IMR-90 (cell line): Measurements from ENCODE around the gene CDH22. TPM values are rescaled to one million over a fixed set of nuclear protein-coding genes. Genes with fewer than 3 reads are reported as not detected.

Source experiments
- ATAC-seq: fragments of 200-7000 bp; cut with Tn5 transposase; 2 replicates; pipeline ENCODE4 v1.9.1; 2020; ENCODE audit warnings: low read depth, mild to moderate bottlenecking, moderate library complexity
- BruUV-seq: library from RNA; stranded (reverse); fragments of 400-500 nt; replicated peaks from 2 replicates; lab custom pipeline; 2021; lab: Mats Ljungman, UMichigan
- CTCF ChIA-PET: fragments of 300-600 bp; formaldehyde crosslinking; extraction: SDS; loops from one replicate; lab custom pipeline; 2021; ENCODE audit warnings: antibody characterized with exemption; lab: Yijun Ruan, JAX
- POLR2A ChIA-PET: fragments of 300-600 bp; sonication (Branson Sonifier 250); formaldehyde crosslinking; loops from one replicate; lab custom pipeline; 2022; ENCODE audit warnings: antibody characterized with exemption; ENCODE audit not compliant: unreplicated experiment; lab: Charles Lee
- DNase-seq: peaks from one replicate; pipeline ENCODE4 v3.0.0; 2013
- H2AFZ ChIP-seq: replicated peaks from 2 replicates; pipeline ENCODE3; 2013; ENCODE audit warnings: low read length, mild to moderate bottlenecking; ENCODE audit not compliant: poor library complexity
- H2AK5ac ChIP-seq: 2 replicates; pipeline ENCODE4 v1.6.1; 2013; ENCODE audit warnings: low read depth, low read length, inconsistent platforms
- H2AK9ac ChIP-seq: replicated peaks from 2 replicates; pipeline ENCODE3; 2013; ENCODE audit warnings: mild to moderate bottlenecking, low read depth, low read length, moderate library complexity; ENCODE audit not compliant: poor library complexity
- H2BK120ac ChIP-seq: 2 replicates; pipeline ENCODE4 v1.6.1; 2013; ENCODE audit warnings: low read depth, low read length, inconsistent platforms
- H2BK15ac ChIP-seq: 3 replicates; pipeline ENCODE4 v1.6.1; 2013; ENCODE audit warnings: low read depth, low read length, inconsistent platforms
- H2BK20ac ChIP-seq: 2 replicates; pipeline ENCODE4 v1.6.1; 2013; ENCODE audit warnings: low read depth, mild to moderate bottlenecking, inconsistent platforms, low read length, moderate library complexity
- H2BK5ac ChIP-seq: 2 replicates; pipeline ENCODE4 v1.6.1; 2013; ENCODE audit warnings: mild to moderate bottlenecking, low read depth, low read length, inconsistent platforms; ENCODE audit not compliant: poor library complexity, severe bottlenecking
- H3K14ac ChIP-seq: replicated peaks from 2 replicates; pipeline ENCODE4 v1.6.1; 2013; ENCODE audit warnings: low read depth, low read length, inconsistent platforms
- H3K18ac ChIP-seq: 2 replicates; pipeline ENCODE4 v1.6.1; 2013; ENCODE audit warnings: low read depth, low read length, control low read depth
- H3K23ac ChIP-seq: 2 replicates; pipeline ENCODE4 v1.6.1; 2013; ENCODE audit warnings: low read depth, low read length, inconsistent platforms
- H3K27ac ChIP-seq: 2 replicates; pipeline ENCODE4 v1.5.1; 2013; ENCODE audit warnings: mild to moderate bottlenecking, control low read depth, low read length; ENCODE audit not compliant: insufficient read depth
- H3K27me3 ChIP-seq: 2 replicates; pipeline ENCODE4 v1.6.1; 2013; ENCODE audit warnings: low read length; ENCODE audit not compliant: control insufficient read depth, insufficient read depth
- H3K36me3 ChIP-seq: 2 replicates; pipeline ENCODE4 v1.6.1; 2013; ENCODE audit warnings: low read length, mixed read lengths; ENCODE audit not compliant: control insufficient read depth, insufficient read depth
- H3K4ac ChIP-seq: 2 replicates; pipeline ENCODE4 v1.6.1; 2013; ENCODE audit warnings: low read depth, low read length, inconsistent platforms
- H3K4me1 ChIP-seq: 2 replicates; pipeline ENCODE4 v1.6.1; 2013; ENCODE audit warnings: low read length, mixed read lengths; ENCODE audit not compliant: control insufficient read depth, insufficient read depth
- H3K4me2 ChIP-seq: 2 replicates; pipeline ENCODE4 v1.6.1; 2013; ENCODE audit warnings: low read depth, mild to moderate bottlenecking, control low read depth, low read length, moderate library complexity
- H3K4me3 ChIP-seq: 2 replicates; pipeline ENCODE4 v1.5.1; 2013; ENCODE audit warnings: low read depth, mild to moderate bottlenecking, control low read depth, low read length, moderate library complexity; ENCODE audit not compliant: insufficient read depth
- H3K56ac ChIP-seq: 2 replicates; pipeline ENCODE4 v1.6.1; 2013; ENCODE audit warnings: low read length, inconsistent platforms; ENCODE audit not compliant: insufficient read depth; ENCODE audit errors: extremely low read depth
- H3K79me1 ChIP-seq, 2 experiments: 2 replicates each; pipeline ENCODE4 v1.6.1; 2013; ENCODE audit warnings: low read length in 2 of 2, inconsistent platforms in 1 of 2, low read depth in 1 of 2
- H3K9ac ChIP-seq: 2 replicates; pipeline ENCODE4 v1.6.1; 2013; ENCODE audit warnings: low read depth, low read length, control low read depth
- H3K9me1 ChIP-seq: 2 replicates; pipeline ENCODE4 v1.6.1; 2013; ENCODE audit warnings: low read length, inconsistent platforms; ENCODE audit not compliant: insufficient read depth
- H3K9me3 ChIP-seq: 2 replicates; pipeline ENCODE4 v1.6.1; 2013; ENCODE audit warnings: low read length; ENCODE audit not compliant: control insufficient read depth, insufficient read depth
- H4K20me1 ChIP-seq: 2 replicates; pipeline ENCODE4 v1.6.1; 2013; ENCODE audit warnings: low read length, inconsistent platforms; ENCODE audit not compliant: insufficient read depth
- H4K5ac ChIP-seq: 2 replicates; pipeline ENCODE4 v1.6.1; 2013; ENCODE audit warnings: mild to moderate bottlenecking, low read depth, low read length, control low read depth
- H4K8ac ChIP-seq, 2 experiments: 2 replicates each; pipeline ENCODE4 v1.6.1; 2013; ENCODE audit warnings: low read depth in 2 of 2, low read length in 2 of 2, control low read depth in 1 of 2, inconsistent platforms in 1 of 2
- H4K91ac ChIP-seq: 2 replicates; pipeline ENCODE4 v1.6.1; 2013; ENCODE audit warnings: low read depth, low read length, inconsistent platforms; ENCODE audit not compliant: insufficient read depth
- BHLHE40 ChIP-seq: fragments of 150-350 bp; IDR thresholded peaks from 2 replicates; pipeline ENCODE4 v1.6.1; 2016; ENCODE audit warnings: mild to moderate bottlenecking, low read depth, low read length
- CEBPB ChIP-seq: IDR thresholded peaks from 2 replicates; pipeline ENCODE4 v1.6.1; 2012; ENCODE audit warnings: low read depth, low read length, improper control_type of control experiment
- WGBS, 2 experiments: methylation state at CpG; one replicate each; pipeline versions ENCODE4 v1.1.5 to v1.1.7; 2013; ENCODE audit warnings: missing lambda C conversion rate in 2 of 2; ENCODE audit not compliant: insufficient read length in 1 of 2; ENCODE audit errors: extremely low coverage in 2 of 2; 5-methylcytosine and 5-hydroxymethylcytosine counted together
- dilution Hi-C: fragments of 300-500 bp; cut with HindIII; formaldehyde crosslinking; loops from one replicate; pipeline ENCODE4 v1.14.3; 2018; ENCODE audit warnings: low sequenced_read_pairs; ENCODE audit not compliant: unreplicated experiment
- in situ Hi-C: fragments of 300-500 bp; cut with MboI; formaldehyde crosslinking; loops from 3 replicates; pipeline ENCODE4 v1.14.3; 2019; ENCODE audit warnings: low sequenced_read_pairs, inconsistent platforms, mixed read lengths
- intact Hi-C: fragments of 100-400 bp; cut with micrococcal nuclease; formaldehyde crosslinking; loops from 2 replicates; pipeline ENCODE4 v1.10.0; 2022
- polyA plus RNA-seq, 3 experiments: library from polyadenylated mRNA; depleted of rRNA; stranded (reverse); fragments of >200 nt; gene quantifications; 2 replicates each; pipeline ENCODE4 v1.2.3, GENCODE V29; 2012; ENCODE audit warnings: low replicate concordance in 1 of 3
- total RNA-seq: library from RNA; depleted of rRNA; stranded (reverse); fragments of >200 nt; gene quantifications from 2 replicates; pipeline ENCODE4 v1.2.3, GENCODE V29; 2012

Gene CDH22
- total and polyA plus RNA-seq, 2 of the 4 experiments (the other 2 are of a cell fraction): not detected

DNA sequence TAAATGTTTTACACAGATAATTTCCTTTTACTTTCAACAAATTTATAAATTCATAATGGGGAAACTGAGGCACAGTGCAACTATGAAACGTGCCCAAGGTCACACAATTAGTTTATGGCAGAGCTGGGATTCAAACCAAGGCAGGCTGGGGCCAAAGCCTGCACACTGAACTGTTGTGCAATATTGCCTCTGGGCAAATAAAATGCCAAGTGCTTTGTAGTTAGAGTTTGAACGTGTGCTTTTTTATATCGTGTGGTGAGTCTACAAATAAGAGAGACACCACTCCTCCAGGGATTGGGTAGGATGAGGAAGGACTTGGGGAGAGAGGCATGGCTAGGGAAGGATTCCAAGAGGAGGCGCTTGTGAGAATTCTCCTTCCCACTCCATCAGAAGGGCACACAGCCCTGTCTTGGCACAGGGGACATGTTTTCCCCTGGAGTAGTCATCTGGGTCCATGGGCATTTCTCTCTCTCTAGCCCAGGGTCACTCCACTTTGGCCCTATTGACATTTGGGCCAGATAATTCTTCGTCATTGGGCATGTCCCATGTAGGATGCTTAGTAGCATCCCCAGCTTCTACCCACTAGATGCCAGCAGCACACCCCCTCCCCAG lies 2.8 kb upstream of the CDH22 start:
- dilution Hi-C loops (no loop called here), intact Hi-C loops (no loop called here), in situ Hi-C loops (no loop called here)
- H4K91ac ChIP-seq: no peak overlapping the region
- POLR2A ChIA-PET: no interaction called here
- H3K9me3 ChIP-seq: no peaks in the 10 kb centered on the region
- no TSS peak for BruUV-seq
- no peaks in the 10 kb centered on the region for H4K20me1 ChIP-seq
- H2AK9ac ChIP-seq: no peak overlapping the region
- no peak overlapping the region for H2BK20ac ChIP-seq
- no peak overlapping the region for H3K27ac ChIP-seq
- DNase-seq: no peak
- TF ChIP-seq CEBPB (peak; percentile 75), BHLHE40 (no peak)
- no peak overlapping the region for H4K5ac ChIP-seq
- H3K27me3 ChIP-seq: peaks cover 93% of the 10 kb centered on the region
- no peak overlapping the region for H2BK5ac ChIP-seq
- no peaks in the 10 kb centered on the region for H3K4me1 ChIP-seq
- H3K56ac ChIP-seq: no peak overlapping the region
- H3K36me3 ChIP-seq: no peaks in the 10 kb centered on the region
- no peaks in the 10 kb centered on the region for H3K79me1 ChIP-seq
- CTCF ChIA-PET: no interaction called here
- no peak overlapping the region for H2AFZ ChIP-seq
- no peaks in the 10 kb centered on the region for H3K9me1 ChIP-seq
- no peak overlapping the region for H3K18ac ChIP-seq
- no peak overlapping the region for H3K4ac ChIP-seq
- H2BK120ac ChIP-seq: no peak overlapping the region
- H2BK15ac ChIP-seq: no peak overlapping the region
- H3K4me3 ChIP-seq: no peak overlapping the region
- H3K14ac ChIP-seq: no peak overlapping the region
- H4K8ac ChIP-seq: no peak overlapping the region
- H3K23ac ChIP-seq: no peak overlapping the region
- WGBS, 2 experiments: no CpG with 5 or more reads among the region's 5 CpGs
- no peak for ATAC-seq
- H2AK5ac ChIP-seq: no peak overlapping the region
- no peak overlapping the region for H3K9ac ChIP-seq
- no peak overlapping the region for H3K4me2 ChIP-seq
